ENCODE measurements around the gene CADPS. TPM values are rescaled to one million over a fixed set of nuclear protein-coding genes. Genes with fewer than 3 reads are reported as not detected.

CADPS gene
- polyA plus RNA-seq, 3 donors: not detected

GRCh38 chr3:62586356-62586755, 288.9 kb downstream of the CADPS start:
- H3K9me3 ChIP-seq (replicated peaks in 1 of 2; ENCODE audit: control insufficient read depth in 1 of 2, insufficient read depth in 1 of 2, low read length in 2 of 2): no peaks in the 10 kb centered on the region
- H4K20me1 ChIP-seq (ENCODE audit: insufficient read depth, low read length): no peaks in the 10 kb centered on the region
- H3K79me2 ChIP-seq (ENCODE audit: insufficient read depth, low read length): no peaks in the 10 kb centered on the region
- H2AFZ ChIP-seq (ENCODE audit: insufficient read depth, low read depth, low read length, poor library complexity, severe bottlenecking): no peak overlapping the region
- Mint-ChIP-seq H3K27me3 (ENCODE audit: low read depth in 3 of 3) (peaks cover 0 to 5% (median 2%) of the 10 kb centered on the region in 3 donors), H3K36me3 (no peaks in the 10 kb centered on the region), H3K4me1 (no peaks in the 10 kb centered on the region), H3K27ac (no peak overlapping the region), H3K4me3 (no peak overlapping the region), H3K9me3 (peaks cover 0 to 10% (median 2%) of the 10 kb centered on the region in 7 donors)
- H3K36me3 ChIP-seq (replicated peaks in 1 of 2; ENCODE audit: control insufficient read depth in 1 of 2, insufficient read depth in 2 of 2, low read length in 2 of 2): no peaks in the 10 kb centered on the region
- H3K27me3 ChIP-seq (ENCODE audit: control insufficient read depth in 2 of 2, insufficient read depth in 2 of 2, low read length in 2 of 2): no peaks in the 10 kb centered on the region
- intact Hi-C loops (cut with micrococcal nuclease): no loop called here
- no peak for TF ChIP-seq CTCF (IDR thresholded peaks at IDR 0.05)
- no CpG with 5 or more reads among the region's 1 CpG for WGBS (ENCODE audit: insufficient coverage)
- no peak overlapping the region for H3K9ac ChIP-seq (ENCODE audit: insufficient read depth, low read length, poor library complexity, severe bottlenecking)
- H3K4me3 ChIP-seq (replicated peaks in 1 of 3; ENCODE audit: low read depth in 2 of 3, low read length in 3 of 3): no peak overlapping the region
- no peak overlapping the region for H3K4me2 ChIP-seq (replicated peaks; ENCODE audit: extremely low read depth, low read length, poor library complexity, severe bottlenecking)
- H3K27ac ChIP-seq (ENCODE audit: low read depth in 1 of 2, low read length in 2 of 2): no peak overlapping the region
- DNase-seq: no peak
- H3K4me1 ChIP-seq (ENCODE audit: control insufficient read depth in 1 of 2, insufficient read depth in 2 of 2, low read length in 2 of 2): no peaks in the 10 kb centered on the region

GRCh38 chr3:62585861-62586260, 289.4 kb downstream of the CADPS start:
- H2AFZ ChIP-seq (ENCODE audit: insufficient read depth, low read depth, low read length, poor library complexity, severe bottlenecking): no peak overlapping the region

More at GRCh38 chr3:62585861-62586260, 289.4 kb downstream of the CADPS start:
- Histone ChIP-seq H3K36me3 (replicated peaks in 1 of 2; ENCODE audit: control insufficient read depth in 1 of 2, insufficient read depth in 2 of 2, low read length in 2 of 2) (no peaks in the 10 kb centered on the region), H3K9me3 (replicated peaks in 1 of 2; ENCODE audit: control insufficient read depth in 1 of 2, insufficient read depth in 1 of 2, low read length in 2 of 2) (no peaks in the 10 kb centered on the region), H4K20me1 (ENCODE audit: insufficient read depth, low read length) (no peaks in the 10 kb centered on the region), H3K9ac (ENCODE audit: insufficient read depth, low read length, poor library complexity, severe bottlenecking) (no peak overlapping the region), H3K4me2 (replicated peaks; ENCODE audit: extremely low read depth, low read length, poor library complexity, severe bottlenecking) (no peak overlapping the region), H3K4me1 (ENCODE audit: control insufficient read depth in 1 of 2, insufficient read depth in 2 of 2, low read length in 2 of 2) (no peaks in the 10 kb centered on the region), H3K27ac (ENCODE audit: low read depth in 1 of 2, low read length in 2 of 2) (no peak overlapping the region), H3K4me3 (replicated peaks in 1 of 3; ENCODE audit: low read depth in 2 of 3, low read length in 3 of 3) (no peak overlapping the region), H3K27me3 (ENCODE audit: control insufficient read depth in 2 of 2, insufficient read depth in 2 of 2, low read length in 2 of 2) (no peaks in the 10 kb centered on the region), H3K79me2 (ENCODE audit: insufficient read depth, low read length) (no peaks in the 10 kb centered on the region)
- H3K4me3 Mint-ChIP-seq: no peak overlapping the region
- WGBS (ENCODE audit: insufficient coverage): 73% methylated on average over 2 of the region's 4 CpGs
- no peaks in the 10 kb centered on the region for H3K4me1 Mint-ChIP-seq
- H3K36me3 Mint-ChIP-seq: no peaks in the 10 kb centered on the region
- no peak overlapping the region for H3K27ac Mint-ChIP-seq
- TF ChIP-seq CTCF (IDR thresholded peaks at IDR 0.05): no peak
- intact Hi-C loops (cut with micrococcal nuclease): no loop called here
- peaks cover 0 to 10% (median 2%) of the 10 kb centered on the region in 7 donors for H3K9me3 Mint-ChIP-seq
- H3K27me3 Mint-ChIP-seq (ENCODE audit: low read depth in 3 of 3): peaks cover 0 to 5% (median 2%) of the 10 kb centered on the region in 3 donors
- no peak for DNase-seq
